Iris pigment epithelial cell (primary cell): ENCODE measurements around the gene PSG4.
"Not testable (repeated sequence)": the region's sequence is repeated elsewhere in the genome, so short reads cannot be mapped to it uniquely, and the experiment has no call there.

Source experiments
- DNase-seq: peaks from one replicate; pipeline ENCODE4 v3.0.0-alpha.2; 2011; ENCODE audit warnings: low read depth

Gene PSG4

GRCh38 chr19:43198686-43199419 lies 6.6 kb downstream of the PSG4 start:
- DNase-seq = not testable (repeated sequence)

GRCh38 chr19:43197666-43198397 lies 7.6 kb downstream of the PSG4 start:
- not testable (repeated sequence) for DNase-seq

GRCh38 chr19:43194397-43194796 lies 11.0 kb downstream of the PSG4 start:
- DNase-seq = not testable (repeated sequence)

- not testable (repeated sequence) for DNase-seq
Observed at GRCh38 chr19:43192381-43193155, 12.9 kb downstream of the PSG4 start.

- not testable (repeated sequence) for DNase-seq
Observed at GRCh38 chr19:43188092-43188491, 17.3 kb downstream of the PSG4 start.

GRCh38 chr19:43186311-43186935 lies 19.0 kb downstream of the PSG4 start, which contains the start of gene PSG5:
TSS of gene PSG5 (minus strand) at chr19:43186536. CDS start at chr19:43186405, 131 bp downstream.
- peak; percentile 25 for DNase-seq

- DNase-seq = peak; percentile 83
Observed at GRCh38 chr19:43181869-43182771, 23.3 kb downstream of the PSG4 start.

- DNase-seq = not testable (repeated sequence)
Observed at GRCh38 chr19:43179569-43180147, 25.8 kb downstream of the PSG4 start.

GRCh38 chr19:43178577-43178976 lies 26.9 kb downstream of the PSG4 start:
- DNase-seq = not testable (repeated sequence)

GRCh38 chr19:43165906-43166305 lies 39.5 kb downstream of the PSG4 start:
- not testable (repeated sequence) for DNase-seq

- not testable (repeated sequence) for DNase-seq
Observed at GRCh38 chr19:43163135-43163534, 42.3 kb downstream of the PSG4 start.

- not testable (repeated sequence) for DNase-seq
Observed at GRCh38 chr19:43162261-43162660, 43.2 kb downstream of the PSG4 start.

- peak; percentile 40 for DNase-seq
Observed at GRCh38 chr19:43152214-43152613, 53.2 kb downstream of the PSG4 start.

GRCh38 chr19:43149788-43150187 lies 55.6 kb downstream of the PSG4 start:
- peak; percentile 84 for DNase-seq

- peak; percentile 93 for DNase-seq
Observed at GRCh38 chr19:43148233-43148632, 57.2 kb downstream of the PSG4 start.
